H54 (cell line): Measurements from ENCODE around the gene GABRR2.

Source experiments
- DNase-seq: peaks from one replicate; pipeline ENCODE4 v3.0.0; 2011; ENCODE audit warnings: low spot score, mixed read lengths; ENCODE audit not compliant: insufficient read length
- FAIRE-seq: peaks from 3 replicates; lab custom pipeline; 2011; peaks lifted over from hg19 to GRCh38; lab: Jason Lieb, UNC
- POLR2A ChIP-seq: IDR thresholded peaks from 2 replicates; pipeline ENCODE4 v1.6.1; 2011; ENCODE audit warnings: low read depth, mild to moderate bottlenecking, low read length

GABRR2 gene

GRCh38 chr6:89315249-89315885 is at the start of gene GABRR2:
GABRR2 (minus strand) TSS chr6:89315299; CDS start chr6:89315165, 134 bp downstream.
- TF ChIP-seq POLR2A = no peak
- FAIRE-seq (no peak), DNase-seq (no peak)

- DNase-seq (no peak), FAIRE-seq (no peak)
- no peak for TF ChIP-seq POLR2A
These were observed 49.5 kb upstream of the GABRR2 start for GRCh38 chr6:89364586-89364985.

GRCh38 chr6:89361171-89361570 is 46.1 kb upstream of the GABRR2 start:
- no peak for TF ChIP-seq POLR2A
- DNase-seq = no peak
- FAIRE-seq = no peak

GRCh38 chr6:89360415-89360999 is 45.4 kb upstream of the GABRR2 start:
- no peak for TF ChIP-seq POLR2A
- no peak for DNase-seq
- peak; percentile 74 for FAIRE-seq

- FAIRE-seq (peak; percentile 67), DNase-seq (no peak)
- TF ChIP-seq POLR2A = no peak
These were observed 44.5 kb upstream of the GABRR2 start for GRCh38 chr6:89359561-89359960.

GRCh38 chr6:89357390-89357789 is 42.3 kb upstream of the GABRR2 start:
- TF ChIP-seq POLR2A = no peak
- FAIRE-seq (no peak), DNase-seq (no peak)

GRCh38 chr6:89356642-89357170 is 41.6 kb upstream of the GABRR2 start:
- FAIRE-seq (no peak), DNase-seq (no peak)
- no peak for TF ChIP-seq POLR2A

- no peak for FAIRE-seq
- no peak for TF ChIP-seq POLR2A
- DNase-seq = no peak
These were observed 40.6 kb upstream of the GABRR2 start for GRCh38 chr6:89355511-89356194.

GRCh38 chr6:89353702-89354392 is 38.7 kb upstream of the GABRR2 start:
- DNase-seq = no peak
- TF ChIP-seq POLR2A = no peak
- FAIRE-seq = no peak

GRCh38 chr6:89353118-89353556 is 38.0 kb upstream of the GABRR2 start:
- TF ChIP-seq POLR2A = no peak
- DNase-seq (no peak), FAIRE-seq (no peak)

GRCh38 chr6:89352278-89353117 is 37.4 kb upstream of the GABRR2 start, which contains the start of gene UBE2J1:
UBE2J1 (minus strand) TSS chr6:89352722; CDS start chr6:89352569, 153 bp downstream.
- FAIRE-seq (no peak), DNase-seq (peak; percentile 79)
- peak; percentile 91 for TF ChIP-seq POLR2A

- no peak for DNase-seq
- no peak for TF ChIP-seq POLR2A
- FAIRE-seq = peak; percentile 11
These were observed 36.7 kb upstream of the GABRR2 start for GRCh38 chr6:89351671-89352277.

GRCh38 chr6:89350281-89350966 is 35.3 kb upstream of the GABRR2 start:
- DNase-seq = no peak
- no peak for TF ChIP-seq POLR2A
- peak; percentile 41 for FAIRE-seq
